Activated CD4-positive, alpha-beta T cell treated with anti-CD3 and anti-CD28 coated beads for 1 hour (primary cell): Measurements from ENCODE around the gene UBE2H.
"Not testable (repeated sequence)": the region's sequence is repeated elsewhere in the genome, so short reads cannot be mapped to it uniquely, and the experiment has no call there.

Source experiments
- DNase-seq: peaks from one replicate; pipeline ENCODE4 v3.0.0-alpha.2; 2020

The UBE2H gene

DNA sequence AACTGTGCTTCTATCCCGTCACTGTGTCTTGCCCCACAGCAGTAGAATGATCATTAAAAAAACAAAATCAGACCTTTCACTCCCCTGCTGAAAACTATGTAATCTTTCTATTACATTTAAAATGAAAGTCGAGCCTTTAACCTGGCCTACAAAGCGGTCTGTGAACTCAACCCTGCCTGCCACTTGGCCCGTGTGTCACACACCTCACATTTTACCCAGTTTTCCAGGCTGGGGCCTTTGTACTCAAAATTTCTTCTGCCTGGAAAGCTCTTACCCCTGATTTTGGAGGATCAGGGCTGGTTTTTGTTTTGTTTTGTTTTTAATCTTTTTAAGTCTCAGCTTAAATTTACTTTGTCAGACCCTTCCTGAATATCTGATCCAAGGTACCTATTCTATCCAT, 82.1 kb downstream of the UBE2H start:
- DNase-seq: no peak

DNA sequence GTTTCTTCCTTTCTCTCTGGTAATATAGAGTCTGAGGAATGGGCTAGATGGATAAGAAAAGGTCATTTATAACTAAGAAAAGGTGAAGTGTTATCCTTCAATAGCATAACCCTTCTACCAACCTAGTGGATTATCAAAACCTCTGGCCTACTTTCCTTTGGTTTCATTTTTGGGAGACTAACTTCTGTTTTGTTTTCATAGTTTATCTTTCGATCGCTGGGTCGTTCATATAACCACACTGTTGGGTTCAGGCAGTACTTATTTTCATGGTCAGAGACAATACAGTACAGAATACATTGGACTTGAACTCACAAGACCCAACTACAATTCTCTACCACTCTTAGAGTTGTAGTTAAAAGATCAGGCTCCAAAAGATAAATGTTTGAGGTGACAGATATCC, 86.5 kb downstream of the UBE2H start:
- no peak for DNase-seq

GRCh38 chr7:129865925-129866201, 86.9 kb downstream of the UBE2H start:
- DNase-seq: no peak

GRCh38 chr7:129865093-129865924, 87.5 kb downstream of the UBE2H start:
- DNase-seq: no peak

- DNase-seq: not testable (repeated sequence)
Measured at GRCh38 chr7:129864676-129865075, 88.1 kb downstream of the UBE2H start.

- DNase-seq: no peak
Measured at GRCh38 chr7:129864042-129864441, 88.7 kb downstream of the UBE2H start.

DNA sequence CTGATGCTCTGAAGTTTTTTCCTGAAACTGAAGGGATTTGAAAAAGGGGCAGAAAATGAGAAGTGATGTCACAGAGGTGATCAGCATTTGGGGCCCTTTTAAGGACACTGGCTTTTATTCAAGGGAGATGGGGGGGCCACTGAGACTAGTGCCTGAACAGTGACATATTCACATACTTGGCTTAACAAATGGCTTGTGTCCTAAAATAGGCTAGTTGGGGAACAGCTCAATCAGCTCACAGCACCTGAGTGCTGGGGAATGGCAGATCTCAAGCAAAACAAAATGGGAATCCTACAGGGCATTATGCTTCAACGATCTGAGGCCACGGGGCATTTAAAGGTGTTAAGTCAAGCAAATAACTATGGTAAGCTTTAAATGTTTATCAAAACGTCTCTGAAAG, 90.1 kb downstream of the UBE2H start:
- DNase-seq: no peak

GRCh38 chr7:129860784-129861183, 92.0 kb downstream of the UBE2H start:
- DNase-seq: not testable (repeated sequence)

DNA sequence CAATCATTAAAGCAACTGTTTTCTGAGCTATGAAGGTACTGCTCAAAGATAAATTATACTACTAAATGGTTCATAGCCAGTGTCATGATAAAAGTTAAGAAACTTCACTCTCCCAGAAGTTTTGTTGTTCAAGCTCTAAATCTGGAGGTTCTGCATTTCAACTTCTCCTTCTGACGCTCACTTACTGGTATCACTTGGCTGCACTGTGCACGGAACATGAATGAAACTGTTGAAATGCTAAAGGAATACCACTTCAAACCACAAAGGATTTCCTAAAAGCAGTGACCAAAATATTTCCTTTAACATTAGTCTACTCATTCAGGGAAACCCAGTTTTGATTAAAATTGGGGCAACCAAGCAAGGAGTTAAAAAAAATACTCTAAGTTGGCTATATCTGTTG, 93.6 kb downstream of the UBE2H start:
- no peak for DNase-seq

GRCh38 chr7:129858490-129858889, 94.3 kb downstream of the UBE2H start:
- no peak for DNase-seq

GRCh38 chr7:129857313-129857712, 95.4 kb downstream of the UBE2H start:
- no peak for DNase-seq

DNA sequence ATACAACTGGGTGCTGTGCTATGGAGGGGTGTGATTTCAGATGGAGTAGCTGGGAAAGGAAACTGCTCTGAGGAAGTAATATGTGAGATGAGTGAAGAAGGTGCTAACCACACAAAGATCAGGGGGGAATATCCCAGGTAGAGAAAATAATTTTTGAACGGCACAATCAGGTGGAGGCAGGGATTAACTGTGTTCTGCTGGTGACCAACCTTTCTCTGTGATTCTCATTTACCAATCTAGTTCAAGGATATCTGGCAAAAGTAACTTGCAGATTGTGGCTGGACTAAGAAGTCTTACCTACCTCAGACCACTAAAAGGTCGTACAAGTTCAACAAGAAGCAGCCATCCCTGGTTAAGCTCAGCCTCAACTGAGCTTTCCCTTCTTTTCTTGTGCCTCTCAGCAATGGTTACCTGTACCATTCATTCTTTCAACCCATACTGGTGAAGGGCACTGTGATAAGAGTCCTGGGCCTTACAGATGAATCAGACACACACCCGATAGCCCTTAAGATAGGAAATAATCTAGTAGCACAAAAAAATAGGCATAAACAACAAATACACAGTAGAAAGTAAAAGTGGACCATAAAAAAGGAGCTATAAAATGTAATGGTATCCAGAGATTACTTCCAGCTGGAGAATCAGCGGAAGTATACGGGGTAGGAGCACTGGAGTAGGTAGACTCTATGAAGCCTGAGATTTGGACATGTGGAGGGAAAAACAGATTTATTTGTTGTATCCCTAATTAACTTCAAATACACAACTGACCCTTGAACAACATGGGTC, 96.6 kb downstream of the UBE2H start:
- DNase-seq: no peak

- DNase-seq: no peak
Measured at GRCh38 chr7:129855234-129855673, 97.5 kb downstream of the UBE2H start.

- no peak for DNase-seq
Measured at GRCh38 chr7:129854401-129854800, 98.4 kb downstream of the UBE2H start.

DNA sequence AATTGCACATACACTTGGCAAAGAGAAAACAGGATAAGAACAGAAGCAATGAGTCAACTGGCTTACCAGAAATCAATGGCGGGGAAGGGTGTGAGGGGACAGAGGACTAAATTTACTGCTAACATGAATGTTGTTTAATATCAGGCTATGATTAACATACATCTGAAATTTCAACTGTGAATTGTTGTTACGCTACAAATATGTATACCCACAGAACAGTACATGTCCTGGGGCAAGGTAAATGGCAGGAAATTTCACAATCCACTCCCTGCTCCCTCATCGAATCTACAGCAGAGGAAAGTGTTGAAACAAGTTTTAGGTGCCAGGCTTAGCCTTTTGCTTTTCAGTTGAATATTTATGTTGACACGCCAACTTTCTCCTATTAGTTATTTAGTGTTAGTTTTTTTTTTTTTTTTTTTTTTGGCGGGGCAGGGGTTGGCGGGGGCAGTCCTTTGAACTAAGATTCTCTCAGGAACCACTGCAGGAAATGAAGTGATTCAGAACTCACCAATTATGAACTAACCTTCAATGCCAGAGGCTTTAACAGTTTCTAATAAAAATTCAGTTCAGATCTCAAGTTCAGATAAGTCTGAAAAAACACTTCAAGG, 99.0 kb downstream of the UBE2H start:
- DNase-seq: no peak

GRCh38 chr7:129851809-129852208, 101.0 kb downstream of the UBE2H start:
- DNase-seq: no peak

GRCh38 chr7:129851174-129851573, 101.6 kb downstream of the UBE2H start:
- no peak for DNase-seq

- DNase-seq: no peak
Measured at GRCh38 chr7:129848436-129848835, 104.3 kb downstream of the UBE2H start.

DNA sequence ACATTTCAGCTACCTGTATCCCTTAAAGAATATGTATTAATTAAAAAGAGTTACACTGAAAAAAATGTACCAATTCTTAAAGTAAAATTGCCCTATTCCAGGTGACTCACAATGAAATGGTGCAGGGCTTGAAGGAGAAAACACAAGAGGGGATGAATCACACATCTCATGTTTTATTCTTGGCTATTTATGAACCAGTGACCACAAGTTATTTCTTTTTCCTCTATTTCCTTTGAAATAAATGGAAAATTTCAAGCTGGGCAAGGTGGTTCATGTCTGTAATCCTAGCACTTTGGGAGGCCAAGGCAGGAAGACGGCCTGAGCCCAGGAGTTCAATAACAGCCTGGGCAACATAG, 106.8 kb downstream of the UBE2H start:
- no peak for DNase-seq

- DNase-seq: no peak
Measured at GRCh38 chr7:129845178-129845971, 107.4 kb downstream of the UBE2H start.

DNA sequence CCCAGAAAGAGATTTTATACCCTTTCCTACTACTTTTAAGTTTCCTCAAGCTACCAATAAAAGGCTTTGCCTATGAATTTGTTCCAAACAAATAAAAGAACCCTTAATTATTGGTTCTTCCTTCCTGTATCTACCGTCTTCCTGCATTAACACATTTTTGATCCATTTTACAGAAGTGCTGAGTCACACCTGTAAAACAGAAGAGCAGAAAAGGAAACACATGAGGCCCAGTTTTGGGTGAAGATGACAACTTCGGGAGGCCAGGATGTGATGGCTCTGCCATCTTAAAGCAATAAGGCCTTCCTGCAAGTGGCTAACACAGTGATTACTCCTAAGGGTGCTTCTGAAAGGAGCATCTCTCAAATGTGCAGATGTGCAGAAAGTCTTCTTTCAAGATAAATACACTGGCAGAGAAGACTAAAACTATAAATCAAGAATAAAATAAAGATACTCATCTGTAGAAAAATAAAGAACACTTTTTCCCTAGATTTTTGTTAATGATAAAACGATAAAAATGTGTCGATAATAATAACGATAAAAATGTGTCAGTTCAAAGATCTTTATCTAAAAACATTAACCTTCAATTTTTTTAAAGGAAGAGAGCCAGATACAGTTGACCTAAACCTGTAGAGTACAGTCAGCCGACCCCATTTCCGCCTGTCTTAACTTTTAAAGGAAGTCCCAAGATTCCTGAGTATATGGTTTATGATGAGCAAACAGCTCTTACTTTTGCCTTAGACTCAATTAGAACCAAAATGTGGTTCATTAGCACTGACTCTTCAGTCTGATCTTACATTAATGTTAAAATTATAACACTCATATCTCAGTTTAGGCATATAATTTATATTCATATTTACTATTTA, 108.6 kb downstream of the UBE2H start:
- DNase-seq: no peak

GRCh38 chr7:129843365-129843898, 109.3 kb downstream of the UBE2H start:
- no peak for DNase-seq
